GM12878 (cell line): Measurements from ENCODE around the gene KRTAP4-6.

Experiments
- CREM ChIP-seq: IDR thresholded peaks from 2 replicates; pipeline ENCODE4 v1.6.1; 2014; ENCODE audit warnings: antibody characterized with exemption, low read depth
- EGR1 ChIP-seq, 2 experiments: IDR thresholded peaks; 1 replicate in 1 of 2; 2 replicates in 1 of 2; pipeline ENCODE4 v1.6.1; 2011 to 2012; ENCODE audit warnings: low read depth in 2 of 2, low read length in 2 of 2, borderline replicate concordance in 1 of 2, mild to moderate bottlenecking in 1 of 2, moderate library complexity in 1 of 2
- EP300 ChIP-seq, 2 experiments: fragments of 150-350 bp in 1 of 2; IDR thresholded peaks; 2 replicates each; pipeline ENCODE4 v1.6.1; 2011 to 2012; ENCODE audit warnings: low read depth in 2 of 2, low read length in 2 of 2, borderline replicate concordance in 1 of 2, improper control_type of control experiment in 1 of 2, inconsistent platforms in 1 of 2; ENCODE audit not compliant: control insufficient read depth in 1 of 2
- EZH2 ChIP-seq: IDR thresholded peaks from 2 replicates; pipeline ENCODE4 v1.6.1; 2012; ENCODE audit warnings: low read depth, mild to moderate bottlenecking, control low read depth, inconsistent platforms, low read length, borderline replicate concordance; ENCODE audit not compliant: control insufficient read depth
- POLR2AphosphoS5 ChIP-seq: IDR thresholded peaks from 2 replicates; pipeline ENCODE4 v1.6.1; 2011; ENCODE audit warnings: mild to moderate bottlenecking, low read length, inconsistent platforms
- SP1 ChIP-seq: IDR thresholded peaks from one replicate; pipeline ENCODE4 v1.6.1; 2011; ENCODE audit warnings: low read depth, low read length
- SREBF1 ChIP-seq: IDR thresholded peaks from 2 replicates; pipeline ENCODE4 v1.6.1; 2012; ENCODE audit warnings: mild to moderate bottlenecking, low read length
- SREBF2 ChIP-seq: IDR thresholded peaks from 2 replicates; pipeline ENCODE4 v1.6.1; 2012; ENCODE audit warnings: mild to moderate bottlenecking, low read length
- TF ChIP-seq, protein P1 (sequence below), 3 experiments: IDR thresholded peaks in 2 of 3; conservative IDR thresholded peaks in 1 of 3; 2 replicates each; pipeline ENCODE4 v1.5.1; 2011; ENCODE audit warnings: low read depth in 3 of 3, low read length in 3 of 3, mild to moderate bottlenecking in 3 of 3, control low read depth in 2 of 3, moderate library complexity in 2 of 3, inconsistent platforms in 1 of 3, mixed read lengths in 1 of 3; ENCODE audit not compliant: control insufficient read depth in 2 of 3, insufficient read depth in 1 of 3; ENCODE audit errors: extremely low read depth in 1 of 3
- TF ChIP-seq, protein P2 (sequence below): fragments of 450-650 bp; formaldehyde crosslinking; IDR thresholded peaks from 2 replicates; pipeline ENCODE4 v1.5.0; 2022; ENCODE audit warnings: mild to moderate bottlenecking, missing genetic modification characterization
- TF ChIP-seq, protein P3 (sequence below): fragments of 450-650 bp; IDR thresholded peaks from 2 replicates; pipeline ENCODE4 v1.6.1; 2017; ENCODE audit warnings: mild to moderate bottlenecking
- TF ChIP-seq, protein P4 (sequence below): fragments of 450-650 bp; IDR thresholded peaks from 2 replicates; pipeline ENCODE4 v1.6.1; 2018; ENCODE audit warnings: borderline replicate concordance, mild to moderate bottlenecking; ENCODE audit not compliant: partially characterized antibody

DNA sequence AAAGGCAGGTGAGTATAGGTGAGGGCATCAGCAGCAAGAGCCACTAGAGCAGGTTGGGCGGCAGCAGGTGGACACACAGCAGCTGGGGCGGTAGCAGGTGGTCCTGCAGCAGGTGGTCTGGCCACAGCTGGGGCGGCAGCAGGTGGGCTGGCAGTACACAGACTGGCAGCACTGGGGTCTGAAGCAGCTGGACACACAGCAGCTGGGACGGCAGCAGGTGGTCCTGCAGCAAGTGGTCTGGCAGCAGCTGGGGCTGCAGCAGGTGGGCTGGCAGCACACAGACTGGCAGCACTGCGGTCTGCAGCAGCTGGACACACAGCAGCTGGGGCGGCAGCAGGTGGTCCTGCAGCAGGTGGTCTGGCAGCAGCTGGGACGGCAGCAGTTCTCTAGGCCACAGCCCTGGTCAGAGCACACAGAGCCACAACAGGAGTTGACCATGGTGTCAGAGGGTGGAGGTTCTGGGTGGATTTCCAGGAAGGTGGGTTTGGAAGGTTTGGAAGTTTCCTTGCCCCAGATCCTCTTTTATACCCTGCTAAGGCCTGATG lies 37.5 kb upstream of the KRTAP4-6 start, which contains the start of gene KRTAP4-2:
- TF ChIP-seq SREBF1 (no peak), SP1 (no peak), EGR1 (IDR thresholded peaks at IDR 0.05; ENCODE audit: borderline replicate concordance in 1 of 2, low read depth in 2 of 2, low read length in 2 of 2) (no peak), EZH2 (no peak), EP300 (IDR thresholded peaks at IDR 0.05; ENCODE audit: borderline replicate concordance in 1 of 2, control insufficient read depth in 1 of 2, low read depth in 2 of 2, low read length in 2 of 2) (no peak), SREBF2 (no peak), POLR2AphosphoS5 (no peak), CREM (no peak)
- TF ChIP-seq, protein P1, sequence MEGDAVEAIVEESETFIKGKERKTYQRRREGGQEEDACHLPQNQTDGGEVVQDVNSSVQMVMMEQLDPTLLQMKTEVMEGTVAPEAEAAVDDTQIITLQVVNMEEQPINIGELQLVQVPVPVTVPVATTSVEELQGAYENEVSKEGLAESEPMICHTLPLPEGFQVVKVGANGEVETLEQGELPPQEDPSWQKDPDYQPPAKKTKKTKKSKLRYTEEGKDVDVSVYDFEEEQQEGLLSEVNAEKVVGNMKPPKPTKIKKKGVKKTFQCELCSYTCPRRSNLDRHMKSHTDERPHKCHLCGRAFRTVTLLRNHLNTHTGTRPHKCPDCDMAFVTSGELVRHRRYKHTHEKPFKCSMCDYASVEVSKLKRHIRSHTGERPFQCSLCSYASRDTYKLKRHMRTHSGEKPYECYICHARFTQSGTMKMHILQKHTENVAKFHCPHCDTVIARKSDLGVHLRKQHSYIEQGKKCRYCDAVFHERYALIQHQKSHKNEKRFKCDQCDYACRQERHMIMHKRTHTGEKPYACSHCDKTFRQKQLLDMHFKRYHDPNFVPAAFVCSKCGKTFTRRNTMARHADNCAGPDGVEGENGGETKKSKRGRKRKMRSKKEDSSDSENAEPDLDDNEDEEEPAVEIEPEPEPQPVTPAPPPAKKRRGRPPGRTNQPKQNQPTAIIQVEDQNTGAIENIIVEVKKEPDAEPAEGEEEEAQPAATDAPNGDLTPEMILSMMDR (IDR thresholded peaks at IDR 0.05 in 2 of 3, conservative IDR thresholded peaks at IDR 0.05 in 1 of 3; ENCODE audit: control insufficient read depth in 2 of 3, extremely low read depth in 1 of 3, insufficient read depth in 1 of 3, low read depth in 3 of 3, low read length in 3 of 3) = no peak
- TF ChIP-seq, protein P2, sequence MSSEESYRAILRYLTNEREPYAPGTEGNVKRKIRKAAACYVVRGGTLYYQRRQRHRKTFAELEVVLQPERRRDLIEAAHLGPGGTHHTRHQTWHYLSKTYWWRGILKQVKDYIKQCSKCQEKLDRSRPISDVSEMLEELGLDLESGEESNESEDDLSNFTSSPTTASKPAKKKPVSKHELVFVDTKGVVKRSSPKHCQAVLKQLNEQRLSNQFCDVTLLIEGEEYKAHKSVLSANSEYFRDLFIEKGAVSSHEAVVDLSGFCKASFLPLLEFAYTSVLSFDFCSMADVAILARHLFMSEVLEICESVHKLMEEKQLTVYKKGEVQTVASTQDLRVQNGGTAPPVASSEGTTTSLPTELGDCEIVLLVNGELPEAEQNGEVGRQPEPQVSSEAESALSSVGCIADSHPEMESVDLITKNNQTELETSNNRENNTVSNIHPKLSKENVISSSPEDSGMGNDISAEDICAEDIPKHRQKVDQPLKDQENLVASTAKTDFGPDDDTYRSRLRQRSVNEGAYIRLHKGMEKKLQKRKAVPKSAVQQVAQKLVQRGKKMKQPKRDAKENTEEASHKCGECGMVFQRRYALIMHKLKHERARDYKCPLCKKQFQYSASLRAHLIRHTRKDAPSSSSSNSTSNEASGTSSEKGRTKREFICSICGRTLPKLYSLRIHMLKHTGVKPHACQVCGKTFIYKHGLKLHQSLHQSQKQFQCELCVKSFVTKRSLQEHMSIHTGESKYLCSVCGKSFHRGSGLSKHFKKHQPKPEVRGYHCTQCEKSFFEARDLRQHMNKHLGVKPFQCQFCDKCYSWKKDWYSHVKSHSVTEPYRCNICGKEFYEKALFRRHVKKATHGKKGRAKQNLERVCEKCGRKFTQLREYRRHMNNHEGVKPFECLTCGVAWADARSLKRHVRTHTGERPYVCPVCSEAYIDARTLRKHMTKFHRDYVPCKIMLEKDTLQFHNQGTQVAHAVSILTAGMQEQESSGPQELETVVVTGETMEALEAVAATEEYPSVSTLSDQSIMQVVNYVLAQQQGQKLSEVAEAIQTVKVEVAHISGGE (CRISPR knock-in tag) = no peak
- TF ChIP-seq, protein P3, sequence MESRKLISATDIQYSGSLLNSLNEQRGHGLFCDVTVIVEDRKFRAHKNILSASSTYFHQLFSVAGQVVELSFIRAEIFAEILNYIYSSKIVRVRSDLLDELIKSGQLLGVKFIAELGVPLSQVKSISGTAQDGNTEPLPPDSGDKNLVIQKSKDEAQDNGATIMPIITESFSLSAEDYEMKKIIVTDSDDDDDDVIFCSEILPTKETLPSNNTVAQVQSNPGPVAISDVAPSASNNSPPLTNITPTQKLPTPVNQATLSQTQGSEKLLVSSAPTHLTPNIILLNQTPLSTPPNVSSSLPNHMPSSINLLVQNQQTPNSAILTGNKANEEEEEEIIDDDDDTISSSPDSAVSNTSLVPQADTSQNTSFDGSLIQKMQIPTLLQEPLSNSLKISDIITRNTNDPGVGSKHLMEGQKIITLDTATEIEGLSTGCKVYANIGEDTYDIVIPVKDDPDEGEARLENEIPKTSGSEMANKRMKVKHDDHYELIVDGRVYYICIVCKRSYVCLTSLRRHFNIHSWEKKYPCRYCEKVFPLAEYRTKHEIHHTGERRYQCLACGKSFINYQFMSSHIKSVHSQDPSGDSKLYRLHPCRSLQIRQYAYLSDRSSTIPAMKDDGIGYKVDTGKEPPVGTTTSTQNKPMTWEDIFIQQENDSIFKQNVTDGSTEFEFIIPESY = no peak
- TF ChIP-seq, protein P4, sequence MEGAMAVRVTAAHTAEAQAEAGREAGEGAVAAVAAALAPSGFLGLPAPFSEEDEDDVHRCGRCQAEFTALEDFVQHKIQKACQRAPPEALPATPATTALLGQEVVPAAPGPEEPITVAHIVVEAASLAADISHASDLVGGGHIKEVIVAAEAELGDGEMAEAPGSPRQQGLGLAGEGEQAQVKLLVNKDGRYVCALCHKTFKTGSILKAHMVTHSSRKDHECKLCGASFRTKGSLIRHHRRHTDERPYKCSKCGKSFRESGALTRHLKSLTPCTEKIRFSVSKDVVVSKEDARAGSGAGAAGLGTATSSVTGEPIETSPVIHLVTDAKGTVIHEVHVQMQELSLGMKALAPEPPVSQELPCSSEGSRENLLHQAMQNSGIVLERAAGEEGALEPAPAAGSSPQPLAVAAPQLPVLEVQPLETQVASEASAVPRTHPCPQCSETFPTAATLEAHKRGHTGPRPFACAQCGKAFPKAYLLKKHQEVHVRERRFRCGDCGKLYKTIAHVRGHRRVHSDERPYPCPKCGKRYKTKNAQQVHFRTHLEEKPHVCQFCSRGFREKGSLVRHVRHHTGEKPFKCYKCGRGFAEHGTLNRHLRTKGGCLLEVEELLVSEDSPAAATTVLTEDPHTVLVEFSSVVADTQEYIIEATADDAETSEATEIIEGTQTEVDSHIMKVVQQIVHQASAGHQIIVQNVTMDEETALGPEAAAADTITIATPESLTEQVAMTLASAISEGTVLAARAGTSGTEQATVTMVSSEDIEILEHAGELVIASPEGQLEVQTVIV = no peak
